NCI-H2227 (cell line): Measurements from ENCODE around the gene TRANK1.
"Not testable (repeated sequence)": the region's sequence is repeated elsewhere in the genome, so short reads cannot be mapped to it uniquely, and the experiment has no call there.

Source experiments
- DNase-seq: peaks from one replicate; lab custom pipeline; 2025; ENCODE audit not compliant: unreplicated experiment; lab: John Stamatoyannopoulos, UW

The TRANK1 gene

GRCh38 chr3:36920884-36921567 is 23.8 kb downstream of the TRANK1 start:
- no peak for DNase-seq

GRCh38 chr3:36919439-36920160 is 25.3 kb downstream of the TRANK1 start:
- no peak for DNase-seq

GRCh38 chr3:36918050-36918449 is 26.8 kb downstream of the TRANK1 start:
- no peak for DNase-seq

- no peak for DNase-seq
These were observed 32.7 kb downstream of the TRANK1 start for GRCh38 chr3:36911990-36912804.

GRCh38 chr3:36909666-36910065 is 35.2 kb downstream of the TRANK1 start:
- no peak for DNase-seq

GRCh38 chr3:36909181-36909580 is 35.7 kb downstream of the TRANK1 start:
- no peak for DNase-seq

- no peak for DNase-seq
These were observed 36.1 kb downstream of the TRANK1 start for GRCh38 chr3:36908647-36909180.

GRCh38 chr3:36907911-36908646 is 36.8 kb downstream of the TRANK1 start:
- peak; percentile 24 for DNase-seq

GRCh38 chr3:36906504-36907149 is 38.2 kb downstream of the TRANK1 start:
- DNase-seq, result no peak

- DNase-seq, result no peak
These were observed 39.3 kb downstream of the TRANK1 start for GRCh38 chr3:36905545-36905944.

GRCh38 chr3:36904641-36905040 is 40.2 kb downstream of the TRANK1 start:
- no peak for DNase-seq

- not testable (repeated sequence) for DNase-seq
These were observed 40.8 kb downstream of the TRANK1 start for GRCh38 chr3:36904065-36904464.

- DNase-seq, result no peak
These were observed 41.6 kb downstream of the TRANK1 start for GRCh38 chr3:36903119-36903882.

GRCh38 chr3:36901588-36901987 is 43.3 kb downstream of the TRANK1 start:
- no peak for DNase-seq

GRCh38 chr3:36900474-36901443 is 44.1 kb downstream of the TRANK1 start:
- DNase-seq, result no peak

- DNase-seq, result no peak
These were observed 49.1 kb downstream of the TRANK1 start for GRCh38 chr3:36895496-36896409.

- no peak for DNase-seq
These were observed 49.9 kb downstream of the TRANK1 start for GRCh38 chr3:36894914-36895313.
